ENCODE measurements around the gene TOMM34.

GRCh38 chr20:44941120-44941691, 19.0 kb downstream of the TOMM34 start:
- TF ChIP-seq CTCF (conservative IDR thresholded peaks at IDR 0.05; ENCODE audit: low read depth in 2 of 2) (no peak), EZH2 (IDR thresholded peaks at IDR 0.05; ENCODE audit: low read depth, unreplicated experiment) (no peak), CREB1 (CRISPR knock-in tag; IDR thresholded peaks at IDR 0.05; ENCODE audit: low read depth) (no peak), POLR2AphosphoS5 (IDR thresholded peaks at IDR 0.05; ENCODE audit: low read depth) (no peak)

All from GM23338 (cell line).